ENCODE data around the gene VPS26A. TPM values are rescaled to one million over a fixed set of nuclear protein-coding genes. Genes with fewer than 3 reads are reported as not detected.

VPS26A gene
- total RNA-seq, 1 donor from 2014 or later: 56.6 TPM

DNA sequence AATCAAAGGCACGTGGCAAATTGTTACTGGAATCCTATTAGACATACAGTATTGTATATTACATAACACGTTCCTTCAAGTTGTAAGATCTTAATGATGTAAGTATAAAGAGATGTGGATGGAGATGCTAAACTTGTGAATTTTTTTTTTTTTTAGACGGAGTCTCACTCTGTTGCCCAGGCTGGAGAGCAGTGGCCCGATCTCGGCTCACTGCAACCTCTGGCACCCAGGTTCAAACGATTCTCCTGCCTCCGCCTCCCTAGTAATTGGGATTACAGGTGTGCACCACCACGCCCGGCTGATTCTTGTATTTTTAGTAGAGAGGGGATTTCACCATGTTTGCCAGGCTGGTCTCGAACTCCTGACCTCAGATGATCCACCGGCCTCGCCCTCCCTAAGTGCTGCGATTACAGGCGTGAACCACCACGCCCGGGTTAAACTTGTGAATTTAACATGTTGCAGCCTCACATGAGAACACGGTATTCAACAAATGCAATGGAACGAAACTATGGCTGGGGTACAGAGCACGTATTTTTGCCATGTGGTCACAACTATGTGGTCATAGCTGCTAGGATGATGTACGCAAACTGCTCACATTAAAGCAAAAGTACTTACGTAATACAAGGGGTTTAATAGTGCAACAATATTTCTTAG is 55.2 kb downstream of the VPS26A start:
- no peak for DNase-seq

GRCh38 chr10:69179743-69180524 is 56.0 kb downstream of the VPS26A start, which contains the start of gene SUPV3L1:
Gene SUPV3L1, plus strand, starts transcription at chr10:69180234. Its CDS starts 58 bp downstream, at chr10:69180292.
- peak; percentile 86 for DNase-seq

DNA sequence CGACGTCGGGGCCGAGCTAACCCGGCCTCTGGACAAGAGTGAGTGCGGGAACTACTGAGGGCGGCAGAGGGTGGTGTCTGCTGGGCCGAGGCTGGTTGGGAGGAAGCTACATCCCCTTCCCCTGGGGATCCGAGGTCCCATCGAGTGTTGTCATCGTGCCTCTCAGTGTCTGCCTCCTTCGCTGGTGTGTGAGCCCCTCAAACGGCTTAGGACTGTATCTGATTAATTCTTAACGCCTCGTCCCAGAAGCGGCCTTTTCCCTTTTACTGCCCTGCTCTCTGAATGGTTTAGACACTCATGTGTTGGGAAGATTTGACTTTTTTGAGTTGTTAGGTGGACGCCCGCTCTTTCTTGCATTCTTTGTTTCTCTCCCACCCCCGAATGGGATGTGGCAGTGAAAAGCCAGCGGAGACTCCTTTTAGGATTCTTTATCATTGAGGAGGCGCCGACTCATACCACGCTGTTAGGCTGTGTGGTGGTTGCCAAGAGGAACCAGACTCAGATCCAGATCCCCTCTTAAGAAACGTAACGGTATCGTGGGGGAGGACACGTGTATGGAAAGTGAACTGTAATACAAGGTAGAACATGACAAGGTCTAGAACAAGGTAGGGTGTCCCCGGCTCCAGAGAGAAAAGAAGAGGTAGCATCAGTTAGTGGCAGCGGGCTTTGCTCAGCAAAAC is 56.7 kb downstream of the VPS26A start:
- DNase-seq: no peak

GRCh38 chr10:69181433-69181832 is 57.5 kb downstream of the VPS26A start:
- no peak for DNase-seq

DNA sequence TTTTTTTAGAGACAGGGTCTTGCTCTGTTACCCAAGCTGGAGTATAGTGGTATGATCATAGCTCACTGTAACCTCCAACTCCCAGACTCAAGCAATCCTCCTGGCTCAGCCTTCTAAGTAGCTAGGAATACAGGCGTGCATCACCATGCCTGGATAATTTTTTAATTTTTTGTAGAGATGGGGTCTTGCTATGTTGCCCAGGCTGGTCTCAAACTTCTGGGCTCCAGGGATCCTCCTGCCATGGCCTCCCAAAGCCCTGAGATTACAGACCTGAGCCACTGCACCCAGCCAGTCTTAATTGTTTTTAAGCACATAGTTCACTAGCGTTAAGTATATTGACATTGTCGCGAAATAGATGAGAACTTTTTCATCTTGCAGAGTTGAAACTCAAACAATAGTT is 58.0 kb downstream of the VPS26A start:
- no peak for DNase-seq

DNA sequence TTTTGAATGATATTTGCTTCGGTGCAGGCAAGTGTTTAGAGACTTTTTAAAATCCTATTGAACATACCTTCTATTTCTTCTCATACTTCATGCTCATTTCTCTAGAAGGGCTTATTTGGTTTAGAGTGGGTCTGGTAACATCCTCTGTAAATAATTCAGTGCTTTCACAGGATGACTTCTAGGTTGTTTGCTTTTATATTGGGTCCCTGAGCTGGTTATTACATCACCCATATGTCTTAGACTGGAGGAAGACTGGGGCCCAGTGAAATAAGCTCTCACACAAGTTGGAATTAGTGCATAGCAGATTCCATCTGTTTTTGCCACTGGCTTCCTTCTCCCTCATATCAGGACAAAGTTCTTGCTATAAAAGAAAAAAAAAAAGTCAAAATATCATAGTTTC is 62.5 kb downstream of the VPS26A start:
- no peak for DNase-seq

- no peak for DNase-seq
Measured at GRCh38 chr10:69201045-69201444, 77.1 kb downstream of the VPS26A start.

DNA sequence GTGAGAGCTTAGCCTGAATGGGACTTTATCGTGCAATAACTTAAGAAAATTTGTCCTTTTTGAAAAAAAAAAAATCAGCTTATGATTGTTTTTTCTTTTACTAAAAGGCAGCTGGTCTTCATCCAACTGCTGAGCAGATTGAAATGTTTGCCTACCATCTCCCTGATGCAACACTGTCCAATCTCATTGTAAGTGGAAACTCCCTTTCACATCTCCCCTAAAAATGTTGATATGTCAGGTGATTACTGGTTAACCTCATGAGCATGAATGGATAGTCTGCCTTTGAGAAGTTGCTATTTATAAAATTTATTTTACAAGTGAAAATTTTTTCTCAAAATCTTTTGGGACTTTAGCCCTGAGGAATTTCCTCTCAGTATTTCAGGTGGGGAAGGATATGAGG is 78.4 kb downstream of the VPS26A start:
- no peak for DNase-seq

DNA sequence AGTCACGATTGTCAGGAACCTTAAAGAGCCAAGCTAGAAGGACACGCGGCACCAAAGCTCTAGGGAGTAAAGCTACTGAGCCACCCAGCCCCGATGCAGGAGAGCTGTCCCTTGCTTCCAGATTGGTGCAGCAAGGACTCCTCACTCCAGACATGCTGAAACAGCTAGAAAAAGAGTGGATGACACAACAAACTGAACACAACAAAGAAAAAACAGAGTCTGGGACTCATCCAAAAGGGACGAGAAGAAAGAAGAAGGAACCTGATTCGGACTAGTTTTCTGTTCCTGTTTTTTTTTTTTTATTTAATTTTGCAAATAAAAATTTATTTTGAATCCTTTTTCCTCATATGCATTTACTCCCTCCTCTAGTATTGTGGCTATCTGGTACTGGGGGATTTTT is 84.8 kb downstream of the VPS26A start:
- DNase-seq: no peak

DNA sequence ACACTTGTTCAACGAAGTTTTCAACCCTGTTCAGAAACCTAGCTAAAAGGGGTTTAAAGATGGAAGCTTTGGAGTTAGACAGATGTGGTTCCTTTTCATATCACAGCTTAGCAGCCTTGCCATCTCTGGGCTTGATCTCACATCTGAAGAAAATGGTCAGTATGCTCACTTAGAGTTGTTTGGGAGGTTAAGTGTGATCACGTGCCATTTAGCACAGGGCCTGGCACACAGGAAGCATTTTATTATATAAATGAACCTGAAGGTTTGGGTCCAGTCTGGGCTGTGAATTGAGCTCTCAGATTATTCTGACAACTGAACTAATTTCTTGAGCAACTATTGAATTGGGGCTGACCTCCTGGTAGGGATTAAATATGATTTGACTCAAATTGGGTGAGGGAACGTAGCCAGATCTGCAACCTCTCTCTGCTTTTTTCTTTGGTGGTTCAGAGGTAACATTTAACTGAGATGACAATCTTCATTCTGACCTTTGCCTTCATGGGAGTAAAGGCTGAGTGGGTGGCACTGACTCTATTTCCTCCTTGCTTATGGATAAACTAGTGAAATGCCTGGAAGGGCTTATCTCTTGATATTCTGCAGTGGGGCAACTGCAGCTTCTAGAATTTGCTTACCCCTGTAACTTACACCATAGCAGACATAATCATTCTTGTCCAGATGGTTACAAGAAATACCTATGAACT is 86.0 kb downstream of the VPS26A start:
- no peak for DNase-seq

DNA sequence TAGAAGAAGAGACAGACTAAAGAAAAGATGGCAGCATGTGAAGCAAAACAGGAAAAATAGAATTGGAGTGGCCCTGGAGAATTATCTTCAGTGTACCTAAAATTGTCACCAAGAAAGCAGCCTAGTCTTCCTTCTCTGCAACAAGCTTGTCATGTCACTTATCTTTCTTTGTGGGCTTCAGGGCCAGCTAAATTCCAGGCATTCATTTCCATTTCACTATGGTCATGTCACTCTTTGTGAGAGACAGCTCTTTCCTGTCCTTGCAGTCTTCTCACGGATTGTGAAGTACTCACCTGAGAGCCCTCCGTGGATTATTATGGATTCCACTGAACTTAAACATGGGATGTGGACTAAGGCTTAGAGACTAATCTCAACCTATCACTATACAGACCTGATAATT is 87.1 kb downstream of the VPS26A start:
- DNase-seq: no peak

- DNase-seq: no peak
Measured at GRCh38 chr10:69211524-69211923, 87.5 kb downstream of the VPS26A start.

DNA sequence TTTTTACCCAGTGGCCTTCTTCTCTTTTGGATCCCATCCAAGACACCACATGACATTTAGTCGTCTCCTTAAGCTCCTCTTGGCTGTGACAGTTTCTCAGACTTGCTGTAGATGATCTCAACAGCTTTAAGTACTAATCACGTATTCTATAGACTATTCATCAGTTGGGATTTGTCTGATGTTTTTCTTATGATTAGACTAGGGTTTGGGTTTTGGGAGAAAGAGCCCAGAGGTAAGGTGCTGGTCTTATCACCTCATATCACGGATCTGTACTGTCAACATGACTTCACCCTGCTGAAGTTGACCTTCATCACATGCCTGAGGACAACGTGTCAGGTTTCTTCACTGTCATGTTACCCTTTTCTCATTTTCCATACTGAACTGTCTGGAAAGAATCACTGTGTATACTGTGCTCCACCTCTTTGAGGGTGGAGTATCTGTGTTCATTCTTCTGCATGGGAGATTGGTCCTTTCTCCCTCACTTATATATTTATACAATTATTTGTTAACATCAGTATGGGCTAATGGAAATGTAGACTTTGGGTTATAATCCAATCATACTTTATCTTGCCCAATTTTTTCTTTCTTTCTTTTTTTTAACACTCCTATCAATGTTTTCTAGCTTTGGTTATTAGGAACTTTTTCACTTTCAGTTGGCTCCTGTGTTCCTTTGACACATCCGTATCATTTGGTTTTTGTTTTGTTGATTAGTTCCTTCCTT is 89.8 kb downstream of the VPS26A start:
- no peak for DNase-seq

- no peak for DNase-seq
Measured at GRCh38 chr10:69214666-69215131, 90.7 kb downstream of the VPS26A start.

DNA sequence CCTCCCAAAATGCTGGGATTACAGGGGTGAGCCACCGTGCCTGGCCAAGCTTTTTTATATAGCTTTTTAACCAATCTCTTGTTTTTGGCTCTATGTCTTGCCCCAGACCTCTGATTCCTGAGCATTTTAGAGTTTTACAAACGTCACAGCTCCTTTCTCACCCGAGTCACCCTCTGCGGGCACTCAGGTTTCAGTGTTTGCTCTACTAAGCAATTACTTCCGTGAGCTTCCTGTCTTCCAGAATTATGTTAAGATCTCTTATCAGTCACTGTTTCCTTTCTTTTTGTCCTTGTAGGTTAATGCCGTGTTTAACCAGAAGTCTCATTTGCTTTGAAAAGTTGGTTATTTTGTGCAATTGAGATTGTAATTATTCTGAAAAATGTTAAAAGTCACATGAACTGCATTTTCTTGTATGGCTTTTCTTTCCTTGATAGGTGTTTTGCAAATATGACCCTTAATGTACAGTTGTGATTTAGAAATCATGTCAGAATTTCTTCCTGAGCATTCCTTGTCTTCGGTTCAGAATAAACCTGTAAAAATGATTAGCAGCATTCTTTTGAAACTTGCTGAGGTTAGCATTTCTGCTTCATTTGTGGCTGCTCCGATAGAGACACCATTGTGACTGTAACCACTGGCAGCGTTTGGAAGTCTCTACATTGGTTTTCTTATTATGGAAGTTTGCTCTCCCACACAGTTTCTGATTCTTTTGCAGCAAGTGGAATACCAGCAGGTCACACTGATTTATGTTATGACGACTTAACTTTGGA is 91.6 kb downstream of the VPS26A start:
- no peak for DNase-seq

GRCh38 chr10:69216577-69217118 is 92.7 kb downstream of the VPS26A start:
- no peak for DNase-seq

GRCh38 chr10:69217119-69217754 is 93.3 kb downstream of the VPS26A start:
- DNase-seq: no peak

- no peak for DNase-seq
Measured at GRCh38 chr10:69218831-69219230, 94.9 kb downstream of the VPS26A start.

DNA sequence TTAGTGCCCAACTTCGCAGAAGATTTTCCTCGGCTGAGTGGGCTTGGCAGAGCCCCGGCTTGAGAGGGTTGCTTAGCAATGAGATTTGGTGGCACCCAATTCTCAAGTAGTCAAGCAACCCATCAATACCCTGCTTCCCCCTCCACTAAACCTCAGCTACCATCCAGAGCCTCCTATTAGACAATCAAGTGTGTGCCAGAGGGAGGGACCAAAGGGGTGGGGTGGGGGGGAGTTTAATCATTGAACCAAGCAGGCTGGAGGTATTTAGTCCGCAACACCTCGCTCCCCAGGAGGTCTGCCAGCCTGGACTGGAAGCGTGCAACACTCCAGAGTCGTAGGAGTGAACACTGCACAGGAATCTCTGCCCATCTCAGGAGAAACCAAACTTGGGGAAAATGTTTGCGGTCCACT is 96.1 kb downstream of the VPS26A start, which contains the start of gene HKDC1:
Gene HKDC1, plus strand, starts transcription at position 292 of the 411 bp plus-strand sequence. Its CDS starts 104 bp downstream, at position 396.
- DNase-seq: no peak

- no peak for DNase-seq
Measured at GRCh38 chr10:69220507-69220906, 96.5 kb downstream of the VPS26A start.

Data from occipital lobe (tissue), 2 donors.